DMS 273 (cell line): ENCODE data around the gene OBP2A.
"Not testable (repeated sequence)": the region's sequence is repeated elsewhere in the genome, so short reads cannot be mapped to it uniquely, and the experiment has no call there.

Experiments
- DNase-seq: peaks from one replicate; lab custom pipeline; 2025; ENCODE audit not compliant: unreplicated experiment; lab: John Stamatoyannopoulos, UW

OBP2A gene

GRCh38 chr9:135526089-135526729 is 19.7 kb upstream of the OBP2A start:
- DNase-seq: no peak

GRCh38 chr9:135526730-135527571 is 19.0 kb upstream of the OBP2A start:
- DNase-seq: no peak

GRCh38 chr9:135528842-135529435 is 17.0 kb upstream of the OBP2A start:
- not testable (repeated sequence) for DNase-seq

- no peak for DNase-seq
Measured at GRCh38 chr9:135530146-135530545, 15.8 kb upstream of the OBP2A start.

GRCh38 chr9:135531096-135531495 is 14.8 kb upstream of the OBP2A start:
- no peak for DNase-seq

GRCh38 chr9:135533113-135533512 is 12.8 kb upstream of the OBP2A start:
- DNase-seq: peak; percentile 19

GRCh38 chr9:135533674-135534073 is 12.3 kb upstream of the OBP2A start:
- no peak for DNase-seq

- not testable (repeated sequence) for DNase-seq
Measured at GRCh38 chr9:135534192-135534711, 11.7 kb upstream of the OBP2A start.

GRCh38 chr9:135534826-135535225 is 11.1 kb upstream of the OBP2A start:
- DNase-seq: not testable (repeated sequence)

- DNase-seq: not testable (repeated sequence)
Measured at GRCh38 chr9:135535631-135536030, 10.3 kb upstream of the OBP2A start.

- DNase-seq: no peak
Measured at GRCh38 chr9:135536216-135536615, 9.7 kb upstream of the OBP2A start.

- not testable (repeated sequence) for DNase-seq
Measured at GRCh38 chr9:135543262-135543894, 2.5 kb upstream of the OBP2A start.

GRCh38 chr9:135544981-135545635 is 818 bp upstream of the OBP2A start:
- DNase-seq: no peak

GRCh38 chr9:135546792-135547617 is 1.1 kb downstream of the OBP2A start:
- DNase-seq: not testable (repeated sequence)

- DNase-seq: no peak
Measured at GRCh38 chr9:135547756-135548736, 2.1 kb downstream of the OBP2A start.

- DNase-seq: not testable (repeated sequence)
Measured at GRCh38 chr9:135549478-135550343, 3.8 kb downstream of the OBP2A start.

- DNase-seq: no peak
Measured at GRCh38 chr9:135550344-135550918, 4.5 kb downstream of the OBP2A start.
